GM23338 (cell line): Measurements from ENCODE around the gene TNFSF4. TPM values are rescaled to one million over a fixed set of nuclear protein-coding genes. Genes with fewer than 3 reads are reported as not detected.

Experiments
- ATAC-seq: fragments of 200-7000 bp; cut with Tn5 transposase; 3 replicates; pipeline ENCODE4 v1.9.1; 2020
- DNase-seq: peaks from one replicate; pipeline ENCODE4 v3.0.0-alpha.2; 2015; ENCODE audit warnings: low spot score
- H2AFZ ChIP-seq: fragments of 200-600 bp; sonication (generic); 2 replicates; pipeline ENCODE4 v1.8.0; 2016; ENCODE audit warnings: antibody characterized with exemption, mild to moderate bottlenecking, moderate library complexity
- H3F3A ChIP-seq: fragments of 200-600 bp; sonication (generic); replicated peaks from 2 replicates; pipeline ENCODE4 v1.8.0; 2017; ENCODE audit warnings: antibody characterized with exemption, mixed run types, low read depth
- H3K27ac ChIP-seq: fragments of 200-600 bp; sonication (generic); 2 replicates; pipeline ENCODE4 v1.6.1; 2016; ENCODE audit warnings: low read depth
- H3K27me3 ChIP-seq: fragments of 200-600 bp; sonication (generic); 2 replicates; pipeline ENCODE4 v1.8.0; 2016; ENCODE audit warnings: mild to moderate bottlenecking, mixed run types, moderate library complexity; ENCODE audit not compliant: insufficient read depth
- H3K36me3 ChIP-seq: fragments of 200-600 bp; sonication (generic); 2 replicates; pipeline ENCODE4 v1.8.0; 2016; ENCODE audit warnings: mild to moderate bottlenecking; ENCODE audit not compliant: insufficient read depth
- H3K4me1 ChIP-seq: fragments of 200-600 bp; sonication (generic); 2 replicates; pipeline ENCODE4 v1.8.0; 2016; ENCODE audit warnings: mild to moderate bottlenecking, moderate library complexity; ENCODE audit not compliant: insufficient read depth
- H3K4me2 ChIP-seq: fragments of 200-600 bp; sonication (generic); 2 replicates; pipeline ENCODE4 v1.7.1; 2017; ENCODE audit warnings: mixed run types
- H3K4me3 ChIP-seq: fragments of 200-600 bp; sonication (generic); 2 replicates; pipeline ENCODE4 v1.6.1; 2016; ENCODE audit warnings: mixed run types
- H3K79me2 ChIP-seq: fragments of 200-600 bp; sonication (generic); replicated peaks from 2 replicates; pipeline ENCODE4 v1.8.0; 2017; ENCODE audit warnings: mild to moderate bottlenecking; ENCODE audit not compliant: insufficient read depth
- H3K9me2 ChIP-seq: fragments of 200-600 bp; sonication (generic); 2 replicates; pipeline ENCODE4 v1.8.0; 2017; ENCODE audit not compliant: insufficient read depth
- H4K20me1 ChIP-seq: fragments of 200-600 bp; sonication (generic); replicated peaks from 2 replicates; pipeline ENCODE4 v1.8.0; 2017; ENCODE audit warnings: mild to moderate bottlenecking; ENCODE audit not compliant: insufficient read depth
- H3K27ac Mint-ChIP-seq: 2 replicates; pipeline ENCODE4 v1.8.0; 2020; ENCODE audit warnings: inconsistent platforms, mild to moderate bottlenecking, moderate library complexity, mixed read lengths
- H3K27me3 Mint-ChIP-seq: 3 replicates; pipeline ENCODE4 v1.8.0; 2022; ENCODE audit warnings: low read depth, mild to moderate bottlenecking, moderate library complexity, mixed read lengths, inconsistent platforms; ENCODE audit not compliant: insufficient read depth, poor library complexity
- H3K36me3 Mint-ChIP-seq: 3 replicates; pipeline ENCODE4 v1.8.0; 2021; ENCODE audit warnings: low read depth, mild to moderate bottlenecking, inconsistent platforms, moderate library complexity, mixed read lengths
- H3K4me1 Mint-ChIP-seq: 3 replicates; pipeline ENCODE4 v1.8.0; 2020; ENCODE audit warnings: mild to moderate bottlenecking, inconsistent platforms, mixed read lengths
- H3K4me3 Mint-ChIP-seq: 3 replicates; pipeline ENCODE4 v1.8.0; 2021; ENCODE audit warnings: moderate library complexity, mild to moderate bottlenecking, inconsistent platforms, mixed read lengths
- H3K9me3 Mint-ChIP-seq: 3 replicates; pipeline ENCODE4 v1.8.0; 2020; ENCODE audit warnings: moderate library complexity, mild to moderate bottlenecking, inconsistent platforms, mixed read lengths
- CREB1 ChIP-seq: fragments of 250-450 bp; sonication (Bioruptor Pico); IDR thresholded peaks from 2 replicates; pipeline ENCODE4 v1.5.0; 2020; ENCODE audit warnings: low read depth, mild to moderate bottlenecking, moderate library complexity
- CTCF ChIP-seq, 2 experiments: fragments of 200-600 bp in 1 of 2; sonication (generic) in 1 of 2; conservative IDR thresholded peaks; 2 replicates each; pipeline versions ENCODE4 v1.5.1 to v1.6.1; 2016 to 2017; ENCODE audit warnings: antibody characterized with exemption in 2 of 2, low read depth in 2 of 2, mild to moderate bottlenecking in 2 of 2, moderate library complexity in 1 of 2
- ETS1 ChIP-seq: IDR thresholded peaks from 2 replicates; pipeline ENCODE4 v1.6.1; 2016; ENCODE audit warnings: antibody characterized with exemption
- EZH2 ChIP-seq: fragments of 200-600 bp; sonication (generic); IDR thresholded peaks from one replicate; pipeline ENCODE4 v1.8.0; 2017; ENCODE audit warnings: antibody characterized with exemption, mild to moderate bottlenecking, low read depth; ENCODE audit not compliant: unreplicated experiment
- EZH2phosphoT487 ChIP-seq: fragments of 200-600 bp; sonication (generic); IDR thresholded peaks from one replicate; pipeline ENCODE4 v1.8.1; 2018; ENCODE audit warnings: antibody characterized with exemption; ENCODE audit not compliant: unreplicated experiment
- JUNB ChIP-seq: IDR thresholded peaks from one replicate; pipeline ENCODE4 v1.6.1; 2016; ENCODE audit warnings: antibody characterized with exemption; ENCODE audit not compliant: unreplicated experiment
- NANOG ChIP-seq: IDR thresholded peaks from 2 replicates; pipeline ENCODE4 v1.6.1; 2016; ENCODE audit warnings: antibody characterized with exemption, borderline replicate concordance
- POLR2AphosphoS5 ChIP-seq: IDR thresholded peaks from 2 replicates; pipeline ENCODE4 v1.6.1; 2016; ENCODE audit warnings: antibody characterized with exemption, low read depth
- STAT1 ChIP-seq: IDR thresholded peaks from one replicate; pipeline ENCODE4 v1.6.1; 2016; ENCODE audit warnings: antibody characterized with exemption; ENCODE audit not compliant: unreplicated experiment
- ZNF114 ChIP-seq: fragments of 250-450 bp; sonication (Bioruptor Pico); IDR thresholded peaks from 2 replicates; pipeline ENCODE4 v1.5.0; 2020; ENCODE audit warnings: mild to moderate bottlenecking, moderate library complexity
- ZNF331 ChIP-seq: fragments of 250-450 bp; sonication (Bioruptor Pico); IDR thresholded peaks from 2 replicates; pipeline ENCODE4 v1.5.0; 2020; ENCODE audit warnings: low read depth, mild to moderate bottlenecking, moderate library complexity
- polyA plus RNA-seq: library from polyadenylated mRNA; unstranded; fragments of >200 nt; fragmentation: Nextera tagmentation; extraction: Ambion mirVana; gene quantifications from 2 replicates; pipeline ENCODE4 v1.2.1, GENCODE V29; 2016
- total RNA-seq: library from RNA; depleted of rRNA; stranded (reverse); fragments of >200 nt; shearing (Covaris generic); gene quantifications from 2 replicates; pipeline ENCODE4 v1.2.3, GENCODE V29; 2014
- TF ChIP-seq, protein P1 (sequence below): IDR thresholded peaks from one replicate; pipeline ENCODE4 v1.6.1; 2018; ENCODE audit warnings: antibody characterized with exemption; ENCODE audit not compliant: unreplicated experiment

Gene TNFSF4
- total and polyA plus RNA-seq, 2 experiments from 2014 or later = 0.55 to 1.5 TPM

- TF ChIP-seq, protein P1, sequence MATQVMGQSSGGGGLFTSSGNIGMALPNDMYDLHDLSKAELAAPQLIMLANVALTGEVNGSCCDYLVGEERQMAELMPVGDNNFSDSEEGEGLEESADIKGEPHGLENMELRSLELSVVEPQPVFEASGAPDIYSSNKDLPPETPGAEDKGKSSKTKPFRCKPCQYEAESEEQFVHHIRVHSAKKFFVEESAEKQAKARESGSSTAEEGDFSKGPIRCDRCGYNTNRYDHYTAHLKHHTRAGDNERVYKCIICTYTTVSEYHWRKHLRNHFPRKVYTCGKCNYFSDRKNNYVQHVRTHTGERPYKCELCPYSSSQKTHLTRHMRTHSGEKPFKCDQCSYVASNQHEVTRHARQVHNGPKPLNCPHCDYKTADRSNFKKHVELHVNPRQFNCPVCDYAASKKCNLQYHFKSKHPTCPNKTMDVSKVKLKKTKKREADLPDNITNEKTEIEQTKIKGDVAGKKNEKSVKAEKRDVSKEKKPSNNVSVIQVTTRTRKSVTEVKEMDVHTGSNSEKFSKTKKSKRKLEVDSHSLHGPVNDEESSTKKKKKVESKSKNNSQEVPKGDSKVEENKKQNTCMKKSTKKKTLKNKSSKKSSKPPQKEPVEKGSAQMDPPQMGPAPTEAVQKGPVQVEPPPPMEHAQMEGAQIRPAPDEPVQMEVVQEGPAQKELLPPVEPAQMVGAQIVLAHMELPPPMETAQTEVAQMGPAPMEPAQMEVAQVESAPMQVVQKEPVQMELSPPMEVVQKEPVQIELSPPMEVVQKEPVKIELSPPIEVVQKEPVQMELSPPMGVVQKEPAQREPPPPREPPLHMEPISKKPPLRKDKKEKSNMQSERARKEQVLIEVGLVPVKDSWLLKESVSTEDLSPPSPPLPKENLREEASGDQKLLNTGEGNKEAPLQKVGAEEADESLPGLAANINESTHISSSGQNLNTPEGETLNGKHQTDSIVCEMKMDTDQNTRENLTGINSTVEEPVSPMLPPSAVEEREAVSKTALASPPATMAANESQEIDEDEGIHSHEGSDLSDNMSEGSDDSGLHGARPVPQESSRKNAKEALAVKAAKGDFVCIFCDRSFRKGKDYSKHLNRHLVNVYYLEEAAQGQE = no peak
- H3K4me2 ChIP-seq = no peak overlapping the region
- no peaks in the 10 kb centered on the region for H3K36me3 Mint-ChIP-seq
- H3K27ac Mint-ChIP-seq = no peak overlapping the region
- DNase-seq (no peak), ATAC-seq (no peak)
- no peaks in the 10 kb centered on the region for H3K36me3 ChIP-seq
- no peak overlapping the region for H3K4me3 Mint-ChIP-seq
- no peaks in the 10 kb centered on the region for H3K27me3 ChIP-seq
- no peaks in the 10 kb centered on the region for H3K79me2 ChIP-seq
- H3K27me3 Mint-ChIP-seq = no peaks in the 10 kb centered on the region
- no peaks in the 10 kb centered on the region for H3K4me1 Mint-ChIP-seq
- H3K4me3 ChIP-seq = no peak overlapping the region
- H3K9me3 Mint-ChIP-seq = peaks cover 19% of the 10 kb centered on the region; the same call in 2 of the 3 replicates
- no peaks in the 10 kb centered on the region for H3F3A ChIP-seq
- H3K4me1 ChIP-seq = no peaks in the 10 kb centered on the region
- H2AFZ ChIP-seq = no peak overlapping the region
- H4K20me1 ChIP-seq = no peaks in the 10 kb centered on the region; the same call in 1 of the 2 replicates
- H3K9me2 ChIP-seq = 0 out of 2 replicates have a peak, but pooled peaks cover 5% of the 10 kb centered on the region
- H3K27ac ChIP-seq = no peak overlapping the region
Observed at GRCh38 chr1:173240609-173241008, 33.5 kb upstream of the TNFSF4 start.

GRCh38 chr1:173239058-173239457 is 31.9 kb upstream of the TNFSF4 start:
- Histone ChIP-seq H3K4me1 (no peaks in the 10 kb centered on the region), H3K27ac (no peak overlapping the region), H2AFZ (no peak overlapping the region), H3K27me3 (no peaks in the 10 kb centered on the region), H3K9me2 (0 out of 2 replicates have a peak, but pooled peaks cover 5% of the 10 kb centered on the region), H3K4me3 (no peak overlapping the region), H3F3A (no peaks in the 10 kb centered on the region), H4K20me1 (no peaks in the 10 kb centered on the region), H3K4me2 (no peak overlapping the region), H3K36me3 (no peaks in the 10 kb centered on the region), H3K79me2 (no peaks in the 10 kb centered on the region)
- DNase-seq (no peak), ATAC-seq (no peak)
- Mint-ChIP-seq H3K9me3 (peaks cover 21% of the 10 kb centered on the region; the same call in 2 of the 3 replicates), H3K36me3 (no peaks in the 10 kb centered on the region), H3K4me1 (no peaks in the 10 kb centered on the region), H3K4me3 (no peak overlapping the region), H3K27me3 (no peaks in the 10 kb centered on the region), H3K27ac (no peak overlapping the region)
- no peak for TF ChIP-seq POLR2AphosphoS5
- no peak for TF ChIP-seq STAT1
- no peak for TF ChIP-seq EZH2
- no peak for TF ChIP-seq EZH2phosphoT487
- TF ChIP-seq, protein P1 = no peak
- TF ChIP-seq NANOG = no peak
- no peak for TF ChIP-seq ETS1
- TF ChIP-seq CTCF (conservative IDR thresholded peaks at IDR 0.05; ENCODE audit: low read depth in 2 of 2) = no peak
- no peak for TF ChIP-seq CREB1 (CRISPR knock-in tag)
- no peak for TF ChIP-seq JUNB
- TF ChIP-seq ZNF114 (CRISPR knock-in tag) = no peak
- no peak for TF ChIP-seq ZNF331 (CRISPR knock-in tag)
